Endometrium (tissue), 2 donors: ENCODE data around the gene TANGO2.

Source experiments
- FAIRE-seq: peaks from 2 replicates; lab custom pipeline; 2012; peaks lifted over from hg19 to GRCh38; lab: Jason Lieb, UNC
- donor health status: control.
- donor health status: control.

The TANGO2 gene

DNA sequence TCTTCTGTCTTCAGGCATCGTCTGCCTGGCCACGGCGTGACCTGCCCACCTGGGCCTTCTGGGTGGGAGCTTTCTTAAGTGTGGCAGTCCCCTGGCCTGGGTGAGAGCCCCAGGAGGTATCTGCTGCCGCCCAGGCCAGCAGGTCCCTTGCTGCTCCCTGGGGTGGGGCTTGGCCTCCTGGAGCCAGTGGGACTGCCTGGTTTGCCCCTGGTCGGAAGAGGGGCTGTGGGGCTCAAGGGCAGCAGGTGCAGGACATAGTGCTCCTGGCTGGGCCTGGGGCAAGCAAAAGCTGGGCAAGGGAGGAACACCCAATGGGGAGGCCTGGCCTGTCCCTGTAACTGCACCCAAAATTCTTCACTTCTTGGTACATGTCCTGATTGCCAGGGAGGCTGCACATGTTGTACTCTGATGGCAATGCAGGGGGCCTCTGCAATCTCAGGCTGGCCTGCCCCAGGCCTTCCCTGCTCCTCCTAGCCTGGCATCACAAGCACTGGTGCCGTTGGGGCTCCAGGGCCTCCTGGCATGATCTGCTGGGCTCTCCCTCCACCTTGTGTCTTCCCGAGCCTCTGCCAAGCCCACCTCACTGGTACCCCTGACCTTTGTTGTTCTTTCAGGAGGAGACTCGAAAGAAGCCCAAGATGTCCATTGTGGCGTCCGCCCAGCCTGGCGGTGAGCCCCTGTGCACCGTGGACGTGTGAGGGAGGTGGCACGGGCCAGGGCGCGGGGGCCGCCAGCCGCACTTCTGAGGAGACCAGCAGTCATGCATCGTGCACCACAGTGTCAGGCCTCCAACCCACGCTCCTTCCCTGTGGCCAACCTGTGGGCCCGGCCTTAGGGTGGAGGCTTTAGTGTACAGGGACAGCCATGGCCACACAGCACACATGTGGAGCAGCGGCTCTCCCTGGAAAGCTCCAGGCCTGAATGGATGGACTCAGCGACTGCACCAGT, 88.8 kb downstream of the TANGO2 start:
- no peak for FAIRE-seq

DNA sequence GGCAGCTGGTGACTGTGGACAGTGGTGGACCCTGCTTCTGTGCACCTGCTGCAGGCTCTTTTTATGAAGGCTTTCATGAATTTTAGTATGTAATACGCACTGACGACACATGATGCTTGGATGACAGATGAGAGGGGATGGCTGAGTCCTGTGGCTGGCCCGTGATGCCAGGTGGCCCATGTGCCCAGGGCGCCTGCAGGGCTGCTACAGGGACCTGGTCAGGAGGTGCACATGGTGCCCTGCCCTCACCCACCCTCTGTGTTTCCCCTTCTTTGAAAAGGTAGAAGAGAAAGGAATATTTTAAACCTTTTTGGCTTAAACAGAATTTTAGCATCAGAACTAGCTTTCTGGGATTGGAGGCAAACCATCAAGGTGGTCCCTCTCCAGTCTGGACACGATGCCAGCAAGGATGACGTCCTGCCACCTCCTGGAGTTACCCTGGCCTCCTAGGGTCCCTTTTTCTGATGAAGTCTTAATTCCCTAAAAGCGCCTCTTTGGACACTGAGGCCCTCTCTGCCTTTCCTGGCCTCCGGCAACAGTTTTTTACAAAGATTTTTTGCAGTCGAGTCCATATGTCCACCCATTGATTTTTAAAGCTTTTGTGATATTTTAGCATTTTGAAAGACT, 89.6 kb downstream of the TANGO2 start:
- no peak for FAIRE-seq

DNA sequence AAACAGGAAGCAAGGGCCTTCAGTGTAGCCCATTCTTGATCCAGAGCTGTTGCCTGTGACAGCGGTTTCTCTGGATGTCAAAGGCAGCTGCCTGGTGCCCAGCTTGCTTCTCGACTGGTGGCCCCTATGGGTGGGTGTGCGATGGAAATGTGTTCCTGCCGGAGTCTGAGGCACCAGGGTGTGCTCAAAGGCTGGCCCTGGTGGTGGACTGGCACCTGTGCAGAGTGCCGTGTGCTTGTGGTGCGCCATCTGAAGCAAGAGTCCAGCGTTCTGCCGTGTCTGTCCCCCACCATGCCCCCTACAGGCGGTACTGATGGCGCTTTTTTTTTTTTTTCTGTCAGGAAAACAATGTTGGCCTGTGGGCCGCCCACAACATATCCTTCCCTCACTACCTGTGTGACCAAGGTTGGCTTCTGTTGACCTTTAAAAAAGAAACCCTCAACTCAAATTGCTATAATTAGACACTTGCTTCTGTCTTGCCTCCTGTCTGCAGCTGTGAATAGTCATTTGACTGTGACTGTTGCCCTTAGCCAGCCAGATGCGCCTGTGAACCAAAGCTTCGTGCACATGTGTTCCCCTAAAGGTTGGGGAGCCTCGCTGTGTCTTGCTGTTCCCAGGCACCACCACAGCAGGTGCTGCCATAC, 90.3 kb downstream of the TANGO2 start:
- no peak for FAIRE-seq

DNA sequence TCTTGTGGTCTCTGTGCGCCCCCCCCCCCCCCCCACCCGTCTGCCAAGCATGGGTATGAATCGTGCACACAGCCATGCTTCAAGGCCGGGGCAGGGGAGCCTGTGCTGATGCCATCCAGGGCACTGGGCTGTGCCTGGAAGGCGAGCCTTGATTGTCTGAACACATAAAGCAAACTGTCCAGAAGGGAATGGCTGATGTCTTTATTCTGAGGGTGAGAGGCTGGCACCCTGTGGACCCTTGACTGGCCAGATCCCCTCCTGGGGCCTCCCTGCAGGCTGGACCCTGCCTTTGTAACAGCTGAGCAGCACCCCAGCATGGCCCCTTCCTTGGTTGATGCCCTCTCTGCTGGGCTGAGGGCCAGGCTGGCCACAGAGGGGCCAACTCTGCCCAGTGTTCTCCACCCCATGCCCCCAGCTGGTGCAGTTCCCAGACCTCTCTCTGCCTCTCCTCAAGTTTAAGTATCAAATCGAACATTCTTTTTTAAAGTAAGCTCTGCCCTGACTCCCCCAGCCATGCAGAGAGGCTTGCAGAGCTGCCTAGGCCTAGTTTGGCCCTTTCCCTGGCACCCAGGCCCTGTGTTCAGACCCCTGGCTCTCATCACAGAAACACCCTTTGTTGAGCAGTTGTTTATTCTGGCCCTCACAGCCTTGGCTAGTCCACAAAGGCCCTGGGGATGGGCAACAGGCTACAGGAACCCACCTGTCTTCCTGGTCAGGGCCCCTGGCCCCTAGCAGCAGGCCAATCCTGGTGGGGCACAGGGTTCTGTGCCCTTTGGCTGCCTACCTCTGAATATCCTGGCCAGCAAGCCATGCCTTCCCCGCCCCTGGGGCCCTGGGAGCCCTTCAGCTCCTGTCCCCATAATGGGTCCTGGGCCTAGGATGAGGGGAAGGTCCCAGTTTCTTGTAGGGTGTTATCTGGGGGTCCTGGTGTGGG, 91.0 kb downstream of the TANGO2 start:
- FAIRE-seq, result no peak

DNA sequence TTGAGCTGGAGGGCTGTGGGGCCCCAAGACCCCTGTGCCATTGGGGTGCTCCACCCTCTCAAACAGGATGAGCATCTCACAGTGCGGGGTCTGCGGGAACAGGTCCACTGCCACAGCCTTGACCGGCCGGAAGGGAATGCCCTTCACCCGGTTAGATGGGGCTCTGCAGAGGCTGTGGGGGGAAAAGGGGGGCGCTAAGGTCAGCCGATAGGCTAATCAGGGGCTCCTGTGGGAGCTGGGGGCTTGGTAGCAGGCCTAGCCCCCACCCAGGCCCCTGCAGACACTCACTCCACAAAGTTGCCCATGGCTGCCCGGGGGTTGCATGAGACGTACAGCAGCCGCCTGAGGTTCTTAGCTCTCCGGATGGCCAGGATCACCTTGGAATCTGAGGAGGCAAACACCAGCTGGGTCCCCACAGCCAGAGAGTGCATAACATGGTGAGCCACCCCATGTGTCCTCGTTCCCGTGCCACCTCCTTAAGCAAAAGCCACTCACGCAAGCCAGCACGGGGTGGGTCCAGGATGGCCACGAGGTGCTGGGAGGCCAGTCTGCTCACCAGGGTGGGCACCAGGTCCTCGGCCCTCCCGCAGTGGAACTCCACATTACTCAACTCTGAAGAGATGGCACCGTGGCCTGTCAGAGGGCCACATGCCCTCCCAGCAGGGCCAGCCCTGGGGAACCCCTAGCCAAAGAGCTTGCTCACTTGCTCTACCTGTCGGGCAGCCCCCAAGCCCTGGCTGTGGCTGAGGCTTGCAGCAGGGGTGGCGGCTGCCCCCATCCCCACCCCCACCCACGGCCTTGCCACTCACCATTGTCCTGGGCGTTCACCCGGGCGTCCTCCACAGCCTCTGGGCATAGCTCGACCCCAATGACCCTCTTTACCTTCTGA, 92.0 kb downstream of the TANGO2 start:
- FAIRE-seq, result no peak

DNA sequence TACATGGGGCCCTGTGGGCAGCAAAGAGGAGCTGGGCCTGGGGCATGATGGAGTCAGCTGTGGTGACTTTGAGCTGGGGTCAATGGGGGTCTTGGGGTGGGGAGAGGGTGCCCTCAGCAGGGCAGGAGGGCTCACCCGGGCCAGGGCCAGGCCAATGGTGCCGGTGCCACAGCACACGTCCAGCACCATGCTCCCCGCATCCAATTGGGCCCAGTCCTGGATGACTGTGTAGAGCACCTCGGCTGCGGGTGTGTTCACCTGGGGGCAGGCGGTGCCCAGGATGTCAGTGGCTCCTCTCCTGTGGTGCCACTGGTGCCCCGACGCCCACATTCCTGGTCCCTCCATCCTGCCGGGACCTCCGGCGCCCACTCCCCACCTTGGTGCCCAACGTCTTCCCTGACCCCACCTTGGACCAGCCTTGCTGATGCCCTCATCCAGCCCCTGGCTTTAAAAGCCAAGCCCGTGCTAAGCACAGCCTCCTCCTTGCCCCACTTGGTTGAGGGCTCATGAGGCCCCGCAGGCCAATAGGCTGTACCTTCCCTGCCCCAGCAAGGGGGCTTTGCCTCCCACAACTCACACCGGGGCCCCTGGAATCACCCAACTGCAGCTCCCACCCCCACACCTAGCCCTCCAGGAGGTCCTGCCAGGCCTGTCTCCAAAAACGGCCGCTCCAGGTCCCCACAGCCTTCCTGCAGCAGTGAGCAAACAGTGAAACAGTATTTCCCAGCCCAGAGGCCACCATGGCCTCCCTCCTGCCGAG, 92.8 kb downstream of the TANGO2 start:
- no peak for FAIRE-seq

DNA sequence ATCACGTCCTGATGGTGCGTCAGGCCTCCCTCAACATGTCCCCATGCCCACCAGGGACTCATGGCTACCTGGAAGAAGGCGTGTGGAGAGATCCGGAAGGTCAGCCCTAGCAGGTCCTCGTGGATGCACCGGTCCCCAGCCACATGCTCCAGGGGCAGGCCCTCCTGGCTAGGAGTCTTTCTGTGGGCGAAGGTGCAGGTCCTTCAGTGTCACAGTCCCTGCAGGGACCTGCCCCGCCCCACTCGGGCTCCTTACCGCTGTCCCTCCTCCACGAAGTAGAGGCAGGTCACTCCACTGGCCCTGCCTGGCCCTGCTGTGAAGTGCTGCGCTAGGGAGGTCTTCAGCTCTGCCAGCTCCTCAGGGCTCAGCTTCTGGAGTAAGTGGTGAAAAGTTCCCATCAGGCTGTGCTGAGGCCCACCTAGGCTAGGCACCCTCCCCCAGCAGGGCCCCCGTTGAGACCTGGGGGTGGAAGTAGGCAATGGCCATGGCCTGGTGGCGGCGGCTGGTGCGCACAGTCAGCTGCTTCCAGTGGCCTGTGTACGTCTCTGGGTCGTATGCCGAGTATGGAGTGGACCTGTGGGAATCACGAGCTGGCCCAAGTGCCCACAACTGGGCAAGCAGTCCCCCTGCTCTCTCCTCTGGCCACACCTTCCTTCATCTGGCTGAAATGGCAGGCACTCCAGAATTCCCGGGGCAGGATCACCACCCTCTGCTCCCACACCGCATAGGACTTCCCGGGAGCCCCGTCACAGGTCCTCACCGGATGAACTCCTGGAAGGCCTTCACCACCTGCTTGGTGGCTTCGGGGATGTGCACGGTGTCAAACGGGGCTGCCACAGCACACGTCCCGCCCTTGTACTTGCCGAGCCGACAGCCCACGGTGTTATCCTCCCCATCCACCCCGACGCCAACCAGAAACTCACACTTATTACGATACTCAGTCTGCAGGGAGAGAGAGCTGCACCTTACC, 93.9 kb downstream of the TANGO2 start:
- FAIRE-seq, result no peak

DNA sequence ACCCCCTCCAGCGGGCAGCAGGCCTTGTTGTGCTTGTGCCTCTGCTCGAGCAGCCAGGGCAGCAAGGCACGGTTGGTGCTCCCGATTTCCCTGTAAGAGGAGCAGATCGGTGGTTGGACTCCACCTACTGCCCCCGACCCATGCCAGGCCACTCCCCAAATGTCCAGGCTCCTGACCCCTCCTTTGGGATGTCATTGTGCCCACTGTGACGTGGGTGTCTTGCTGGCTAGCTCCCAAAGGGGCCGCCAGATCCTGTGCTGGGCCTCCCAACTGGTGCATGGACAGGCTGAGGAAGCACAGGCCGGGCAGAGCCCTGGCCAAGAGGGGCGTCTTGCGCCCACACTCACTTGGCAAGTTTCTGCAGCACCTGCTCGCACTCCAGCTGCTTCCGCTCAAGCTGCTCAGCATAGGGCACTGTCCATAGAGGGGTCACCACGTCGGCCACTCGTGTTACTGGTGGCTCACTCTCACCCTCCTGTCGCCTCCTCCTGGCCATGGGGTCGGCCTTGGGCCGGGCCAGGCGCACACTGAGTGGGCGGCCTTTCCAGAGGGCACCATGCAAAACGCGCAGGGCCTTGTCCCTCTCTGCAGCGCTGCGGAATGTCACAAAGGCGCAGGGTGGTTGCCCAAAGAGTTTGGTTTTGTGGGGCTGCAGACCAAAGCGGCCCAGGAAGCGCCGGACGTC, 94.9 kb downstream of the TANGO2 start, which contains the start of gene RANBP1:
TSS of gene RANBP1 (plus strand) at position 414 of the 685 bp plus-strand sequence. CDS start at position 495, 81 bp downstream.
- no peak for FAIRE-seq

DNA sequence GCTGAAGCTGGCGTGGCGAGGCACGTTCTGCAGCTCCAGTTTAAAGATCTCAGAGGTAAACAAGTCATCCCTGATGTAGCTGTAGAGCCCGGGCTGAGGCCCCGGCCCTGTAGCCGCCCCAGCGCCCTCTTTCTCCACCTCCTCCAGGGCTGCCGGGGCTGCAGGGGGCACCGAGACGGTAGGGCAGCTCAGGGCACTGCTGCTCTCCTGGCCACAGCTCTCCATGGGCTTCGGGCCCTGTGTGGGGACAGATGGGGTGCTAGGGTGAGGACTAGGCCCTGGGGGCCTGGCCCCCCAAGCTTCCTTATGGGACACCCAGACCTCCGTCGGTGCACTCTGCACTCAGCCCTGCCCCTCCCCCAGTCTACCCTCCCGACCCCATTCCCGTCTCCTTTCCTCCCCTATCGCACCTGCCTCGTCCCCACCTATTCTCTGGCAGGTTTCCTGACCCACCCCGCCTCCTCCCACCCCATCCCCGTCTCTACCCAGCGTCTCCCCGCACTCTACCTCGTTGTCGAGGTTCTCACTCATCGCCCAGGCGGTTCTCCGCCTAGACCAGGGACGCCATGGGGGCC, 95.6 kb downstream of the TANGO2 start:
- FAIRE-seq, result no peak
